WERI-Rb-1 (cell line): ENCODE results near the gene SLC47A1.

Experiments used
- DNase-seq: peaks from one replicate; pipeline ENCODE4 v3.0.0-alpha.2; 2020
- H3K27ac ChIP-seq: fragments of 250-450 bp; sonication (Bioruptor Pico); 2 replicates; pipeline ENCODE4 v1.5.1; 2020; ENCODE audit warnings: mild to moderate bottlenecking, moderate library complexity
- H3K27me3 ChIP-seq: fragments of 250-450 bp; sonication (Bioruptor Pico); 2 replicates; pipeline ENCODE4 v1.5.1; 2021; ENCODE audit warnings: mild to moderate bottlenecking, low read depth, moderate library complexity; ENCODE audit not compliant: insufficient read depth, severe bottlenecking
- H3K36me3 ChIP-seq: fragments of 250-450 bp; sonication (Bioruptor Pico); 2 replicates; pipeline ENCODE4 v1.5.1; 2020; ENCODE audit warnings: mild to moderate bottlenecking, moderate library complexity
- H3K4me3 ChIP-seq: 2 replicates; pipeline ENCODE4 v1.5.1; 2011; ENCODE audit warnings: low read depth, mild to moderate bottlenecking, control low read depth, low read length
- H3K9me3 ChIP-seq: fragments of 250-450 bp; sonication (Bioruptor Pico); 2 replicates; pipeline ENCODE4 v1.5.1; 2021; ENCODE audit warnings: mild to moderate bottlenecking, moderate library complexity; ENCODE audit not compliant: severe bottlenecking
- CTCF ChIP-seq: IDR thresholded peaks from 2 replicates; pipeline ENCODE4 v1.5.1; 2011; ENCODE audit warnings: low read depth, mild to moderate bottlenecking, control low read depth, inconsistent platforms, low read length

The SLC47A1 gene

GRCh38 chr17:19570544-19571062 is 36.9 kb downstream of the SLC47A1 start:
- no peaks in the 10 kb centered on the region for H3K36me3 ChIP-seq
- no peak overlapping the region for H3K27ac ChIP-seq
- DNase-seq = no peak

GRCh38 chr17:19573075-19573474 is 39.4 kb downstream of the SLC47A1 start:
- Histone ChIP-seq H3K36me3 (no peaks in the 10 kb centered on the region), H3K4me3 (no peak overlapping the region), H3K9me3 (no peaks in the 10 kb centered on the region), H3K27me3 (no peaks in the 10 kb centered on the region), H3K27ac (no peak overlapping the region)
- no peak for DNase-seq
- no peak for TF ChIP-seq CTCF

More at GRCh38 chr17:19570544-19571062, 36.9 kb downstream of the SLC47A1 start:
- Histone ChIP-seq H3K4me3 (no peak overlapping the region), H3K27me3 (no peaks in the 10 kb centered on the region), H3K9me3 (no peaks in the 10 kb centered on the region)
- no peak for TF ChIP-seq CTCF

- TF ChIP-seq CTCF = no peak
- H3K9me3 ChIP-seq = no peaks in the 10 kb centered on the region
- H3K4me3 ChIP-seq = no peak overlapping the region
- H3K27ac ChIP-seq = no peak overlapping the region
- H3K27me3 ChIP-seq = no peaks in the 10 kb centered on the region
- H3K36me3 ChIP-seq = no peaks in the 10 kb centered on the region
- DNase-seq = no peak
Measured at GRCh38 chr17:19574956-19575355, 41.3 kb downstream of the SLC47A1 start.

GRCh38 chr17:19578545-19578944 is 44.9 kb downstream of the SLC47A1 start:
- DNase-seq = peak; percentile 53
- Histone ChIP-seq H3K4me3 (no peak overlapping the region), H3K27ac (no peak overlapping the region), H3K9me3 (no peaks in the 10 kb centered on the region), H3K36me3 (no peaks in the 10 kb centered on the region), H3K27me3 (peaks cover 6% of the 10 kb centered on the region)
- 0 out of 2 replicates have a peak, but pooled peaks have one; percentile 2 for TF ChIP-seq CTCF

GRCh38 chr17:19579192-19579761 is 45.6 kb downstream of the SLC47A1 start:
- TF ChIP-seq CTCF = no peak
- Histone ChIP-seq H3K9me3 (no peaks in the 10 kb centered on the region), H3K27me3 (peaks cover 6% of the 10 kb centered on the region), H3K36me3 (no peaks in the 10 kb centered on the region), H3K27ac (no peak overlapping the region), H3K4me3 (peak overlapping the region; percentile 43)
- no peak for DNase-seq
